Bronchial epithelial cell (primary cell): ENCODE measurements around the gene LMNTD2. TPM values are rescaled to one million over a fixed set of nuclear protein-coding genes. Genes with fewer than 3 reads are reported as not detected.

Source experiments
- DNase-seq: peaks from one replicate; pipeline ENCODE4 v3.0.0-alpha.2; 2010; ENCODE audit warnings: low read depth
- FAIRE-seq: peaks from 2 replicates; lab custom pipeline; 2011; peaks lifted over from hg19 to GRCh38; lab: Jason Lieb, UNC
- H3K27me3 ChIP-seq: 2 replicates; pipeline ENCODE4 v1.5.1; 2011; ENCODE audit warnings: low read length; ENCODE audit not compliant: control insufficient read depth, insufficient read depth
- H3K36me3 ChIP-seq: 2 replicates; pipeline ENCODE4 v1.5.1; 2011; ENCODE audit warnings: low read length; ENCODE audit not compliant: control insufficient read depth, insufficient read depth
- H3K4me3 ChIP-seq: 2 replicates; pipeline ENCODE4 v1.5.1; 2011; ENCODE audit warnings: mild to moderate bottlenecking, low read depth, low read length, control low read depth
- CTCF ChIP-seq: IDR thresholded peaks from 2 replicates; pipeline ENCODE4 v1.5.1; 2011; ENCODE audit warnings: mild to moderate bottlenecking, moderate library complexity, low read length, control low read depth, inconsistent platforms; ENCODE audit not compliant: insufficient read depth, severe bottlenecking
- total RNA-seq: library from RNA; depleted of rRNA; stranded (reverse); fragments of >200 nt; gene quantifications from 2 replicates; pipeline ENCODE4 v1.2.1, GENCODE V29; 2014

Gene LMNTD2
- total RNA-seq, 1 donor from 2014 or later: 1.1 TPM

- DNase-seq: no peak
- no peak for TF ChIP-seq CTCF
- FAIRE-seq: no peak
- Histone ChIP-seq H3K4me3 (no peak overlapping the region), H3K36me3 (peaks cover 29% of the 10 kb centered on the region), H3K27me3 (no peaks in the 10 kb centered on the region)
These were observed 28.5 kb downstream of the LMNTD2 start for GRCh38 chr11:531919-532526.

- H3K27me3 ChIP-seq: no peaks in the 10 kb centered on the region
- H3K4me3 ChIP-seq: no peak overlapping the region
- no peak for FAIRE-seq
- TF ChIP-seq CTCF: no peak
- no peak for DNase-seq
- peaks cover 29% of the 10 kb centered on the region for H3K36me3 ChIP-seq
These were observed 29.3 kb downstream of the LMNTD2 start for GRCh38 chr11:530960-531831.

DNA sequence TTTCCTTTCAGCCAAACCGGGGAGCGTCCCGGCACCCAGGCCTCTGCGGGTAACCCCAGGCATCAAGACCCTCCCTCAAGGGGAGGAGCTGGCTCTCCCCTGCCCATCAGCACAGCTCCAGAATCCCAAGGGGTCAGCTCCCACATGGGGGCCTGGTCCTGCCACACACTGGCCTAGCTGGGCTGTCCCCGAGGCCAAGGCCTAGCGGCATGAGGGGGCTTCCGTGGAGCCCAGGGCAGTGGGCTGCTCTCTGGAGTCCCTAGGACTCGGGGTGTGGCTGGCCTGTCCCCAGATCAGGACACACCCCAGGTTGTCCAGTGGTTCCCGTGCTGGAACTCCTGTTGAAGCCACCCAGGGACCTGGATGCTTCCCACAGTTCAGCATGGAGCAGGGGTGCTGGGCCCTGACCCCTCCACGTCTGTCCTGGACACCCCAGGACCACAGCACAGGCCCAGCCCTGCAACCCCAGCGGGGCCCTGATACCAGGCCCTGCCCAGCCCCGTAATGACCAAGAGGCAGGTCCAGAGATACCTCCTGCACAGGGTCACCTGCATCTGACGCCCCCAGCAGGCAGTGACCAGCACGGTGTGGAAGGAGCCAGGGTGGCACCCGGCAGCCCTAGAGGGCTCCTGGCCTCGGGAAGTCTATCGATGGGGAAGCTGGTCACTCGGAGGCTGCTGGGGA lies 30.7 kb downstream of the LMNTD2 start:
- FAIRE-seq (no peak), DNase-seq (no peak)
- no peaks in the 10 kb centered on the region for H3K27me3 ChIP-seq
- no peak overlapping the region for H3K4me3 ChIP-seq
- peaks cover 29% of the 10 kb centered on the region for H3K36me3 ChIP-seq
- TF ChIP-seq CTCF: no peak

- DNase-seq (no peak), FAIRE-seq (no peak)
- no peaks in the 10 kb centered on the region for H3K27me3 ChIP-seq
These were observed 31.5 kb downstream of the LMNTD2 start for GRCh38 chr11:528815-529727.

More at GRCh38 chr11:528815-529727, 31.5 kb downstream of the LMNTD2 start:
- Histone ChIP-seq H3K4me3 (no peak overlapping the region), H3K36me3 (peaks cover 25% of the 10 kb centered on the region)
- TF ChIP-seq CTCF: no peak
